ENCODE data around the gene LCLAT1.

LCLAT1 gene

DNA sequence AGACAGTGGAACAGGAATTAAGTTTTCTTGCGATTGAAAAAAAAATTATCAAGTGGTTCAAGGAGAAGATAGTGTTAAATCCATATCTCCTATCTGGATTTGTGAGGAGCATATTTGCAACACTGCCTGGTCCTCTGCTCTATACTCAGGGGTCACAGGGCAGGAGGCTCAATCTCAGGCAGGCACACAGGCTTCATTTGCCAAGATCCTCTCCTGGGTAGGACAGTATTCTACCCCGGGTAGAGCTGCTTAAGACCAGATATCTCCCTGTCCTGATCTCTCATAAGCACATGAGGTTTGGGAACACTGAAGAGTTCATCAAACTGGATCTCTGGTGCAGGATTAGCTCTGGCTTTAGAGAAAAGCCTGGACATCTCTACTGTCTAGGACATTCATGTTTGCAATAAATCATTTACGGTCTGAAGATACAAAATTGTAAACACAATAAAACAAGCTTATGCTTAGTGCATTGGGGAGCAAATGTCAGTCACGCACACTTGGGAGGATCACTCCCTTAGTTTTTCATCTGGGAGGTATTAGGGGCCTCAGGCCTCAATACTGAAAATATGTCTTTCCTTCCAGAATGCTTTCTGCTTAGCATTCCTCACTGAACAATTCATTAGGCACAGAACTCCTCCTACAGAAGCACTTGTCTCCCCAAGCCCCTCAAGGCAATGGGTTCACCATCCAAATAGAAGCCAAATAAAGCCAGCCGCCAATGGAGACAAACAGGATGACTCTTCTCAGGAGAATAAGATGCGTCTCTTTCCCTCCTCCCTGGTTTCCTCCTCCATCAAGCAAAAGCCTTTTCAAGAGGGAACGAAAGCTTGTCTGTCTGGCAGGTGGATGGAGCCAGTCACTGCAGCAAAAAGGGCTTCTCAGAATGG is 34.1 kb upstream of the LCLAT1 start:
- H3K4me3 ChIP-seq (ENCODE audit: control insufficient read depth in 1 of 7, extremely low read depth in 1 of 7, insufficient read depth in 4 of 7, low read depth in 2 of 7, low read length in 6 of 7) = no peak overlapping the region
- DNase-seq = no peak
- no peaks in the 10 kb centered on the region for H3K27me3 ChIP-seq (replicated peaks in 2 of 5; ENCODE audit: control insufficient read depth in 4 of 5, insufficient read depth in 5 of 5, low read length in 4 of 5)
- peaks cover 0 to 7% (median 2%) of the 10 kb centered on the region in 4 experiments for H3K4me1 ChIP-seq (ENCODE audit: control extremely low read depth in 1 of 4, control insufficient read depth in 4 of 4, insufficient read depth in 4 of 4, low read length in 3 of 4)
- CTCF ChIA-PET = interaction anchor here (1.2 kb wide), 1 partner anchor 11 kb away, joined by 3 read pairs; no protein-coding TSS in a partner anchor
- WGBS (ENCODE audit: insufficient coverage) = 80% methylated on average over 5 of the region's 7 CpGs
- POLR2A ChIA-PET = no interaction called here
- no peaks in the 10 kb centered on the region for H3K36me3 ChIP-seq (ENCODE audit: control insufficient read depth in 4 of 4, insufficient read depth in 4 of 4, low read length in 3 of 4)
- no peak overlapping the region for H3K27ac ChIP-seq (ENCODE audit: insufficient read depth in 1 of 2, low read depth in 1 of 2, low read length in 2 of 2, poor library complexity in 1 of 2, severe bottlenecking in 2 of 2)
- no peaks in the 10 kb centered on the region for H3K9me3 ChIP-seq (ENCODE audit: control extremely low read depth in 1 of 5, control insufficient read depth in 4 of 5, insufficient read depth in 2 of 5, low read depth in 1 of 5, low read length in 4 of 5)

DNA sequence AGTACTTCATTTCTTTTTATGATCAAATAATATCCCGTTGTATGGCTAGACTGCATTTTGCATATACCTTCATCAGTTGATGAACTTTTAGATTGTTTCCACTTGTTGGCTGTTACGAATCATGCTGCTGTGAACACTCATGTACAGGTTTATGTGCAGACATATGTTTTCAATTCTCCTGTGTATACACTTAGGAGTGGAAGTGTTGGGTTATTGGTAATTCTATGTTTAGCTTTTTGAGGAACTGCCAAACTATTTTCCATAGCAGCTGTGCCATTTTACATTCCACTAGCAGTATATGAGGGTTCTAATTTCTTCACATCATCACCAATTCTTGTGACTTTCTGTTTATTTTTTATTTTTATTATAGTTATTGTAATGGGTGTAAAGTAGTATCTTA is 32.1 kb upstream of the LCLAT1 start:
- WGBS (ENCODE audit: insufficient coverage) = 100% methylated on average over 1 of the region's 2 CpGs
- no peak overlapping the region for H3K4me3 ChIP-seq (ENCODE audit: control insufficient read depth in 1 of 7, extremely low read depth in 1 of 7, insufficient read depth in 4 of 7, low read depth in 2 of 7, low read length in 6 of 7)
- no peak for DNase-seq
- no peaks in the 10 kb centered on the region for H3K27me3 ChIP-seq (replicated peaks in 2 of 5; ENCODE audit: control insufficient read depth in 4 of 5, insufficient read depth in 5 of 5, low read length in 4 of 5)
- ChIA-PET CTCF (no interaction called here), POLR2A (no interaction called here)
- no peaks in the 10 kb centered on the region for H3K36me3 ChIP-seq (ENCODE audit: control insufficient read depth in 4 of 4, insufficient read depth in 4 of 4, low read length in 3 of 4)
- H3K9me3 ChIP-seq (ENCODE audit: control extremely low read depth in 1 of 5, control insufficient read depth in 4 of 5, insufficient read depth in 2 of 5, low read depth in 1 of 5, low read length in 4 of 5) = no peaks in the 10 kb centered on the region
- no peak overlapping the region for H3K27ac ChIP-seq (ENCODE audit: insufficient read depth in 1 of 2, low read depth in 1 of 2, low read length in 2 of 2, poor library complexity in 1 of 2, severe bottlenecking in 2 of 2)
- H3K4me1 ChIP-seq (ENCODE audit: control extremely low read depth in 1 of 4, control insufficient read depth in 4 of 4, insufficient read depth in 4 of 4, low read length in 3 of 4) = no peaks in the 10 kb centered on the region

DNA sequence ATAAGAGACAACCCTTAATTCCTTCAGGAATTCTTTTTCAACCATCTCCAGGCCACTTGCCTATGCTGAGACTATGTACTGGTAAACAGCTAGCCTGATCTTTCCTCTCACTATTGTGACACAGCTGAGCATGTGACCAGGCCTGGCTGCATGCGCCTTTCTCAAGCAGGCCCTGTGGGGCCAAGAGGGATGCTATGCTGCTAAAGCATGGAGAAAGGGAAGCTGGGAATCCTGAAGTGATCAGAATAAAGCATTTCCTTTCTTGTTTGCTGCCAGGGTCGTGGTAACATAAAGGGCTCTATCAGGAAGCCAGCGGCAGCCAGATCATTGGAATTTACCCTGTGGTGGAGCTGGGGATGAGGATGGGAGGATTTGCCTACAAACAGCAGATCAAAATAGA is 29.8 kb upstream of the LCLAT1 start:
- ChIA-PET POLR2A (no interaction called here), CTCF (no interaction called here)
- DNase-seq = no peak
- H3K9me3 ChIP-seq (ENCODE audit: control extremely low read depth in 1 of 5, control insufficient read depth in 4 of 5, insufficient read depth in 2 of 5, low read depth in 1 of 5, low read length in 4 of 5) = no peaks in the 10 kb centered on the region
- H3K27ac ChIP-seq (ENCODE audit: insufficient read depth in 1 of 2, low read depth in 1 of 2, low read length in 2 of 2, poor library complexity in 1 of 2, severe bottlenecking in 2 of 2) = no peak overlapping the region
- no peak overlapping the region for H3K4me3 ChIP-seq (ENCODE audit: control insufficient read depth in 1 of 7, extremely low read depth in 1 of 7, insufficient read depth in 4 of 7, low read depth in 2 of 7, low read length in 6 of 7)
- H3K4me1 ChIP-seq (ENCODE audit: control extremely low read depth in 1 of 4, control insufficient read depth in 4 of 4, insufficient read depth in 4 of 4, low read length in 3 of 4) = no peaks in the 10 kb centered on the region
- H3K36me3 ChIP-seq (ENCODE audit: control insufficient read depth in 4 of 4, insufficient read depth in 4 of 4, low read length in 3 of 4) = no peaks in the 10 kb centered on the region
- 57% methylated on average over 2 of the region's 3 CpGs for WGBS (ENCODE audit: insufficient coverage)
- H3K27me3 ChIP-seq (replicated peaks in 2 of 5; ENCODE audit: control insufficient read depth in 4 of 5, insufficient read depth in 5 of 5, low read length in 4 of 5) = no peaks in the 10 kb centered on the region

DNA sequence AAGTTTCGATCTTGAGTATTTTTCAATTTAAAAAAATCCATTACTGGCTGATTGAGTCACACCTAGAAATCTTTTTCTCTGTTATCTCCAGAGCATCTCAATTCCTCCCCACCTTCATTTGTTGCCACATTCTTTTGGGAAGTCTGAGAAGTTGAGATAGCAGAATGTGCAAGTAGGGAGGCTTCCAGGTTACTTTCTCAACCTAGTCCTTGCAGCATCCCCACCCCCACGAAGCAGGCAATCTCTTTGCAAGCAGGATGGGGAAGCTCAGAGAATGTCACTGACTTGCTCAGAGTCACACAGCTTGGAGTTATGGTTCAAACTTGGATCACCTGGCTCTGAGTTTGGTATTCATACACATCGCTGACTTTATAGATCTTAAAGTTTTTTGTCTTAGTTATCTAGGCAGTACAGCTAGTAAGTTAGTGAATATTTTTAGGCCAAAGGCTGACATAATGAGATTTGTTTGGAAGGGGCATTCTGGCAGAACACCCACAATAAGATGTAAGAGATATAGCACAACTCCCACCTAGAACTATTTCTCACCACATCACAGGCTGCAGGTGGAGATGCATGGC is 25.9 kb upstream of the LCLAT1 start:
- Histone ChIP-seq H3K27me3 (replicated peaks in 2 of 5; ENCODE audit: control insufficient read depth in 4 of 5, insufficient read depth in 5 of 5, low read length in 4 of 5) (no peaks in the 10 kb centered on the region), H3K4me1 (ENCODE audit: control extremely low read depth in 1 of 4, control insufficient read depth in 4 of 4, insufficient read depth in 4 of 4, low read length in 3 of 4) (no peaks in the 10 kb centered on the region), H3K9me3 (ENCODE audit: control extremely low read depth in 1 of 5, control insufficient read depth in 4 of 5, insufficient read depth in 2 of 5, low read depth in 1 of 5, low read length in 4 of 5) (no peaks in the 10 kb centered on the region), H3K27ac (ENCODE audit: insufficient read depth in 1 of 2, low read depth in 1 of 2, low read length in 2 of 2, poor library complexity in 1 of 2, severe bottlenecking in 2 of 2) (no peak overlapping the region), H3K4me3 (ENCODE audit: control insufficient read depth in 1 of 7, extremely low read depth in 1 of 7, insufficient read depth in 4 of 7, low read depth in 2 of 7, low read length in 6 of 7) (no peak overlapping the region), H3K36me3 (ENCODE audit: control insufficient read depth in 4 of 4, insufficient read depth in 4 of 4, low read length in 3 of 4) (no peaks in the 10 kb centered on the region)
- ChIA-PET CTCF (no interaction called here), POLR2A (interaction anchor here (0.8 kb wide), 1 partner anchor 8 kb away, joined by 3 read pairs; no protein-coding TSS in a partner anchor)
- WGBS (ENCODE audit: insufficient coverage) = 89% methylated on average over 3 of the region's 3 CpGs
- DNase-seq = peak in 2 of 3 donors; percentile 6 to 8

DNA sequence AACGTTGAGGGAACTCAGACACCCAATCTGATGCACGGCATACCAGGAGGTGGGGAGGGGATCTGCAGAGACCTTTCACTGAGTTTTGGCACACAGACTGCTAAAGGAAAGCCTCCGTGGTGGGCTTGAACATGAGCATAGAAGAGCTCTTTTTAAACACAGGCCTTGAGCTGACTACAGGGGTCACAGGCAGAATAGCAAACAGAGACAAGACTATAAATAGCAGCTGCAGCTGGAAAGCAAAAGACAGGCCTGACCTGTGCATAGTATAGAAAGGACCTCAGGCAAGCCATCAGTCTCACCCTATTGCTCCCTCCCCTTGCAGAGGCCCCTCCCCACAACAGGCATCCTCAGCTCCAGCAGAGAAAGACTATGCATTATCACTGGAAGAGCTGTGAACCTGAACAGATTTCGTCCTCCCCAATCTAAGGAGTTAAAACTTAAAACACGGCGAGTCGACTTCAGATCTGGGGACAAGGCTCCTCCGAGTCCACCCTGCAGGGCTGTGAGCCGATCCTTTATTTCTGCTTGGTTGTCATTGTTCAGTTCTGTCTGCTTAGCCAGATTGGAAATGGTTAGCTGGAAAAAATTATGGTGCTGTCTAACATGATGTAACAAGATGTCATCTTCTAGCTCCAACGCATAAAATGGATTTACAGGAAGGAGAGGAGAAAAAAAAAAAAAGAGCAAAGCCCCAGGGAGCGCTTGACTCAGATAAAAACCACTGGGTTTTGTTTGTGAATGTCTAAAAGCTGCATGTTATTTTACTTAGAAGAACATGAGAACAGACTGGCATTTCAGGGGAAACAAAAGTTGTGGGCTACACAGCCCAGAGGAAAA is 25.2 kb upstream of the LCLAT1 start:
- H3K36me3 ChIP-seq (ENCODE audit: control insufficient read depth in 4 of 4, insufficient read depth in 4 of 4, low read length in 3 of 4) = no peaks in the 10 kb centered on the region
- no peaks in the 10 kb centered on the region for H3K27me3 ChIP-seq (replicated peaks in 2 of 5; ENCODE audit: control insufficient read depth in 4 of 5, insufficient read depth in 5 of 5, low read length in 4 of 5)
- H3K4me1 ChIP-seq (ENCODE audit: control extremely low read depth in 1 of 4, control insufficient read depth in 4 of 4, insufficient read depth in 4 of 4, low read length in 3 of 4) = no peaks in the 10 kb centered on the region
- no peaks in the 10 kb centered on the region for H3K9me3 ChIP-seq (ENCODE audit: control extremely low read depth in 1 of 5, control insufficient read depth in 4 of 5, insufficient read depth in 2 of 5, low read depth in 1 of 5, low read length in 4 of 5)
- H3K4me3 ChIP-seq (ENCODE audit: control insufficient read depth in 1 of 7, extremely low read depth in 1 of 7, insufficient read depth in 4 of 7, low read depth in 2 of 7, low read length in 6 of 7) = no peak overlapping the region
- CTCF ChIA-PET = interaction anchor here (0.5 kb wide), 1 partner anchor 10 kb away, joined by 3 read pairs; no protein-coding TSS in a partner anchor
- H3K27ac ChIP-seq (ENCODE audit: insufficient read depth in 1 of 2, low read depth in 1 of 2, low read length in 2 of 2, poor library complexity in 1 of 2, severe bottlenecking in 2 of 2) = no peak overlapping the region
- WGBS (ENCODE audit: insufficient coverage) = 91% methylated on average over 8 of the region's 11 CpGs
- no peak for DNase-seq
- POLR2A ChIA-PET = interaction anchor here (0.8 kb wide), 1 partner anchor 8 kb away, joined by 3 read pairs; no protein-coding TSS in a partner anchor

DNA sequence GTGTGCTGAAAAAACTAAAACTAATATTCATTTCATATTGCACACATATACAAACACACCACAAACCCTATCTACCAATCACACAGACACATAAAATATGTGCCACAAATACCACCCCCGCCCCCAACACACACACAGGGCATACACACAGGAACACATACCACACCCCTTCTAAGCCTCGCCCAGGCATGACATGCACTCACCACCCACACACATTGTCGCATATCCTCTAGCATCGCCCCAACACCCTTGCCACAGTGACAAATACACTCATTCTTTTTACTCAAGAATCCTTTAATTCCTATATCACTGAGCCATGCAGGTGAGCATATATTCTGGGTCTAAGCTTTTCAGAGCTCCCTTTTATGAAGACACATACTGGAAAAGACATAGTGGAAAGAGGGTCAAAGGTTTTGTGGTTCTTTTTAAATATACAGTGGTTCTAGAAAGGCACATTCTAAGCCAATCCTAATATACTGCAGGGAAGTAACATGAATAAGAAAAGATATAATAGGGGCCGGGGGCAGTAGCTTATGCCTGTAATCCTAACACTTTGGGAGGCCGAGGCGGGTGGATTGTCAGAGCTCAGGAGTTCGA is 24.5 kb upstream of the LCLAT1 start:
- Histone ChIP-seq H3K9me3 (ENCODE audit: control extremely low read depth in 1 of 5, control insufficient read depth in 4 of 5, insufficient read depth in 2 of 5, low read depth in 1 of 5, low read length in 4 of 5) (no peaks in the 10 kb centered on the region), H3K27me3 (replicated peaks in 2 of 5; ENCODE audit: control insufficient read depth in 4 of 5, insufficient read depth in 5 of 5, low read length in 4 of 5) (no peaks in the 10 kb centered on the region), H3K36me3 (ENCODE audit: control insufficient read depth in 4 of 4, insufficient read depth in 4 of 4, low read length in 3 of 4) (no peaks in the 10 kb centered on the region), H3K4me1 (ENCODE audit: control extremely low read depth in 1 of 4, control insufficient read depth in 4 of 4, insufficient read depth in 4 of 4, low read length in 3 of 4) (no peaks in the 10 kb centered on the region), H3K27ac (ENCODE audit: insufficient read depth in 1 of 2, low read depth in 1 of 2, low read length in 2 of 2, poor library complexity in 1 of 2, severe bottlenecking in 2 of 2) (no peak overlapping the region), H3K4me3 (ENCODE audit: control insufficient read depth in 1 of 7, extremely low read depth in 1 of 7, insufficient read depth in 4 of 7, low read depth in 2 of 7, low read length in 6 of 7) (no peak overlapping the region)
- CTCF ChIA-PET = interaction anchor here (0.5 kb wide), 1 partner anchor 11 kb away, joined by 3 read pairs; no protein-coding TSS in a partner anchor
- DNase-seq = peak in 1 of 3 donors; percentile 32
- WGBS (ENCODE audit: insufficient coverage) = 84% methylated on average over 8 of the region's 8 CpGs
- POLR2A ChIA-PET = no interaction called here

All from common myeloid progenitor, CD34-positive (primary cell).